GM19372 (cell line): ENCODE measurements around the gene MTUS2.

Experiments used
- ATAC-seq: cut with Tn5 transposase; IDR thresholded peaks from one replicate; pipeline ENCODE4 v1.9.1; 2021; ENCODE audit warnings: mild to moderate bottlenecking, low read depth, moderate library complexity; ENCODE audit not compliant: unreplicated experiment

Gene MTUS2

GRCh38 chr13:29154390-29154789 lies 334.3 kb downstream of the MTUS2 start:
- no peak for ATAC-seq

- no peak for ATAC-seq
These were observed 336.0 kb downstream of the MTUS2 start for GRCh38 chr13:29156136-29156535.

- ATAC-seq: no peak
These were observed 339.7 kb downstream of the MTUS2 start for GRCh38 chr13:29159871-29160270.

GRCh38 chr13:29160862-29161261 lies 340.7 kb downstream of the MTUS2 start:
- ATAC-seq: no peak

GRCh38 chr13:29161676-29162075 lies 341.5 kb downstream of the MTUS2 start:
- no peak for ATAC-seq

GRCh38 chr13:29162638-29163235 lies 342.6 kb downstream of the MTUS2 start:
- no peak for ATAC-seq

- no peak for ATAC-seq
These were observed 344.0 kb downstream of the MTUS2 start for GRCh38 chr13:29164116-29164515.

- ATAC-seq: no peak
These were observed 345.1 kb downstream of the MTUS2 start for GRCh38 chr13:29165216-29165615.

GRCh38 chr13:29165840-29166239 lies 345.7 kb downstream of the MTUS2 start:
- ATAC-seq: no peak

GRCh38 chr13:29170436-29171082 lies 350.4 kb downstream of the MTUS2 start:
- ATAC-seq: no peak

GRCh38 chr13:29171244-29171643 lies 351.1 kb downstream of the MTUS2 start:
- no peak for ATAC-seq

GRCh38 chr13:29174093-29174492 lies 354.0 kb downstream of the MTUS2 start:
- ATAC-seq: no peak

GRCh38 chr13:29175250-29175873 lies 355.2 kb downstream of the MTUS2 start:
- no peak for ATAC-seq

- no peak for ATAC-seq
These were observed 359.9 kb downstream of the MTUS2 start for GRCh38 chr13:29180055-29180454.

GRCh38 chr13:29182216-29182615 lies 362.1 kb downstream of the MTUS2 start:
- no peak for ATAC-seq

GRCh38 chr13:29185926-29186325 lies 365.8 kb downstream of the MTUS2 start:
- ATAC-seq: no peak

GRCh38 chr13:29187584-29187983 lies 367.4 kb downstream of the MTUS2 start:
- no peak for ATAC-seq

GRCh38 chr13:29190298-29190697 lies 370.2 kb downstream of the MTUS2 start:
- no peak for ATAC-seq

GRCh38 chr13:29193083-29193482 lies 372.9 kb downstream of the MTUS2 start:
- no peak for ATAC-seq

- ATAC-seq: no peak
These were observed 375.3 kb downstream of the MTUS2 start for GRCh38 chr13:29195456-29195855.

GRCh38 chr13:29196409-29197074 lies 376.4 kb downstream of the MTUS2 start:
- ATAC-seq: peak; percentile 81
